KOPT-K1 (cell line): ENCODE data around the gene RNASEH2B.

ENCODE experiments used
- H3K27ac ChIP-seq: fragments of 200-600 bp; sonication (generic); 2 replicates; pipeline ENCODE4 v1.5.1; 2016; ENCODE audit warnings: antibody characterized with exemption, mild to moderate bottlenecking, low read depth, low read length; ENCODE audit not compliant: poor library complexity, severe bottlenecking
- H3K36me3 ChIP-seq: fragments of 200-600 bp; sonication (generic); 2 replicates; pipeline ENCODE4 v1.5.1; 2017; ENCODE audit warnings: antibody characterized with exemption, mild to moderate bottlenecking, low read length, moderate library complexity; ENCODE audit not compliant: insufficient read depth
- H3K9me3 ChIP-seq: fragments of 200-600 bp; sonication (generic); 2 replicates; pipeline ENCODE4 v1.5.1; 2017; ENCODE audit warnings: antibody characterized with exemption, low read length, mild to moderate bottlenecking; ENCODE audit not compliant: insufficient read depth, poor library complexity, severe bottlenecking

RNASEH2B gene

DNA sequence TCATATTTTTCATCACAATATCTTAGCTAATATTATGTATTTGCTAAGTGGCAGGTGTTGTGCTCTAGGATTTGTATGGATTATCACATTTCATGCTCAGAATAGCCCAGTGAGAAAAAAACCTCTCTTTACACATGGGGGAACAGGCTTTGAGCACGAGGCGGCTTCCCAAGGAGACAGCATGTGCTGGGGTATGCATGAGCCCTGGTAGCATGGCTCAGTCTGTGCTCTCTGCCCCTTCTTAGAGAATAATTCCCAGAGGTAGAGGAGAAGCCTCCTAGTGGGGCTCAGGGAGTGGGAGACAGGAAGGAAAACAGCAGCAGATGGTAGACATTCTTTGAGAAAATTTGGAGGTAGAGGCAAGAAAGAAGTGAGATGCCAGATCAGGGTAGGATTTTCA, 31.6 kb downstream of the RNASEH2B start:
- Histone ChIP-seq H3K9me3 (peaks cover 11% of the 10 kb centered on the region), H3K36me3 (peaks cover 96% of the 10 kb centered on the region), H3K27ac (no peak overlapping the region)

DNA sequence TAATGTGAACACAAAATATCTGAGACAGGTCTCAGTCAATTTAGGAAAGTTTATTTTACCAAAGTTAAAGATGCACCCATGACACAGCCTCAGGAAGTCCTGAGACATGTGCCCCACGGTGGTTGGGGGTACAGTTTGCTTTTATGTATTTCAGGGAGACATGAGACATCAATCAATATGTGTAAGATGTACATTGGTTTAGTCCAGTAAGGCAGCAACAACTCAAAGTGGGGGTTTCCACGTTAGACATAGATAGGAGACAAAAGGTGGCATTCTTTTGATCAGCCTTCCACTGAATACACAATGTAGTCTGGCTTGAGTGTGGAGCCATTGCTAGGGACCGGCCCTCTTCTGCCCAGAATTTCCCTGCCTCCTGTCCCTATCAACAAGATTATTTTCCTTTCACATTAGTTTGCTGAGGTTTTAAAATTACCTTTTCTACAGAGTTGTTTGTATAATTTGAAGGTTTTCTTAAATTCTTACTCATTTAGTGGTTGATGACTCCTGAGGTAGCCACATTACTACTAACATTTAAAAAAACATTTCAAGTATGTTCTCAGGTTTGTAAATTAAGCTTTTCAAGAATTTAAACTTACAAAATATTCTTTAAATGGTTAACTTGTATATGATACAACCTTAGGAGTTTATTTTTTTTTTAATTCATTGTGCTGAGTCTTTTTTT, 33.2 kb downstream of the RNASEH2B start:
- no peak overlapping the region for H3K27ac ChIP-seq
- H3K9me3 ChIP-seq: peaks cover 2% of the 10 kb centered on the region
- peaks cover 96% of the 10 kb centered on the region for H3K36me3 ChIP-seq

DNA sequence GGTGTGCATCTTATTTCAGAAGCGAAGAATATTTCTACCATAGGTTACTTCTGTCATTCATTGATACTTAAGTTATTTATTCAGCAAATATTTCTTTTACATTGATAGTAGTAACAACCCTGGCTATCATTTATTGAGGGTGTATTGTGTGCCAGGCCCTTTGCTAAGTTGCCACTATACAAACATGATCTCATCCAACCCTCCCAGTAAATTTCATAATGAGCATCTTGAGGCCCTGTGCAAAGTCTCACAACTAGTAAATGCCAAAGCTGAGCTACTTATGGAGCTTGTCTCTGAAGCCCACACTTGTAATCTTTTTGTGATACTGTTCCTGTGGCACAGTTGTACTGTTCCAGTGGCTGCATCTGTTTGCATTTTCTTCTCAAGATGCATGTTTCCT, 36.1 kb downstream of the RNASEH2B start:
- H3K9me3 ChIP-seq: no peaks in the 10 kb centered on the region
- H3K36me3 ChIP-seq: peaks cover 100% of the 10 kb centered on the region
- H3K27ac ChIP-seq: no peak overlapping the region

DNA sequence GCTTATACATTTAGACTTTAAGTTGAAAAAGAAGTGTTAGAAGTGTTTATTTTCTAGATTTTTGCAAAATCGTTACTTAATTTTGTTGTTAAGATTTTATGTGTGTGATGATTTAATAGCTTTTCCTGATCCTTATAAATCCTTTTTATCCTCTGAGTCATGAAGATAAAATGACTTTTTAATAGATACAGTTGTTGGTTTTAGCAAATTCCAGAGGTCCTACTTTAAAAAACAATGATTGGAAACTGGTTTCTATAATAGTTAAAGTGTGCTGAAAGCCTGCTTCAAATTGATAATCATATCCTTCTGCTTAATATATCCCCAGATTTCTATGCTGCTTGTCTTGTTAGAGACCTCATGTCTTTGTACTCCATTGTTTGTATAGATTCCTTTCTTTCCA, 39.0 kb downstream of the RNASEH2B start:
- Histone ChIP-seq H3K27ac (no peak overlapping the region), H3K9me3 (no peaks in the 10 kb centered on the region), H3K36me3 (peaks cover 100% of the 10 kb centered on the region)

DNA sequence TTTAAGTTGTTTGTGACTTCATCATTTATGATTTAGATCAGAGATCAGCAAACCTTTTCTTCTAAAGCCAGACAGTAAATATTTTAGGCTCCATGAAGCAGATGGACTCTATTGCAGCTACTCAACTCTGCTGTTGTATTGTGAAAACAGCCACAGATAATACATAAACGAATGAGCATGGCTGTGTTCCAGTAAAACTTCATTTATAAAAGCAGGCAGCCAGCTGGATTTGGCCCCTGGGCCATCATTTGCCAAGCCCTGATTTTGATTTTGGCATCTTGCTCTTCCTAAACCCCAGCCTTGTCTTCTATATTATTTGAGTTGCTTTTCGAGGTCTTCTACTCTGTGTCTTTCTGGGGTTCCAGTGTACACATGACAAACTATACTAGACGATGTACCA, 41.3 kb downstream of the RNASEH2B start:
- no peaks in the 10 kb centered on the region for H3K9me3 ChIP-seq
- H3K36me3 ChIP-seq: peaks cover 100% of the 10 kb centered on the region

DNA sequence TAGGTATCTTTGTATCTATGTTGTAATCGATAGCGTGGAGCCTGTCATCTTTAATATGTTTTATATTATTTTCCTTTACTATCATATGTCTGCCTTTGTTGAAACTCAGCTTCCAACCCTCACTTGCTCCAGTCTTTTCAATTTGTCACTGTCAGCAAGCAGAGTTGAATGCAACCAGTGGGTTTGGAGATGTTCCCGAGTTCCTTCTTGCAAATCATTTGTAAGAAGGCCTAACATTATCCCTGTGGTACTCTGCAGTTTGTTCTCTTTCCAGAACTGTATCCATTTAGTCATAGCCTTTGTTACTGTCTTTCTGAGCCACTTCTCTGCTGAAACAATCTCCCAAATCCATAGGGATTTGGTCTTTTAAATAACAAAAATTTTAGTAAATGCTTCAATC, 41.8 kb downstream of the RNASEH2B start:
- Histone ChIP-seq H3K27ac (no peak overlapping the region), H3K9me3 (no peaks in the 10 kb centered on the region), H3K36me3 (peaks cover 100% of the 10 kb centered on the region)

More for the DNA sequence above, 41.3 kb downstream of the RNASEH2B start:
- no peak overlapping the region for H3K27ac ChIP-seq

DNA sequence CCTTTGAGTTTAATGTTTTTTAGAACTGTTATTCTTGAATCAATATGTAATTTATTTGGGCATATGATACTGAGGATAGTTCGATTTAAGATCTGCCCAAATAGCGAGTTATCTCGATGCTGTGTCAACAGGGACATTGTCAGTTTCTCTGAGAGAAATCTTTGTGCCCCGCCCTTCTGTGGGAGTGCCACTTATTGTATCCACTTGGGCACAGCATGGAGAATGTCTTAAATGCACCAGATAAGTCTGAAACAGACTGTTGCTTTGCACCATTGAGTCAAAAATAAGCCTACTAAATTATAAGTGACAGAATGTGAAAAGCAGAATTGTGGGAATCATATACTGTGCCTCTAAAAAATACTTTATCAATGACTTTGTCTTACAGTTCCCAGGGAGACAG, 45.6 kb downstream of the RNASEH2B start:
- H3K27ac ChIP-seq: no peak overlapping the region
- peaks cover 97% of the 10 kb centered on the region for H3K36me3 ChIP-seq
- H3K9me3 ChIP-seq: no peaks in the 10 kb centered on the region

DNA sequence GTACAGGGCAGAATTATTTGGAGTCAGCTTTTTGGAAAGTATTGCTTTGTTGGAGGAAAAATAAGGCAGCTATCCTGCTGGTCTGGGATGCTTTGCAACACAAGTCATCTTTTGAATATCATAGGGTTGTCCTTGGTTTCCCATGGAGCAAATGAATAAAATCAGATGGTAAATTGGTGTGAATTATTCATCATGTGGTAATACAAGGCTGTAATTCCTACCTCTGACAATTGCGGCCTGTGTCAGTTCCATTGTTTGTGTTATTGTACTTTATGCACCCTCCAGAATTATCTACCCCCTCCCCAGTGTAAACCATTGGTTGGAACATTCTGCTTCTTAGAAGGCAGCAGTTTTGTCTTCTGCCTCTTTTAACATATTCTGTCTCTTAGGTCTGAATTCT, 46.2 kb downstream of the RNASEH2B start:
- H3K36me3 ChIP-seq: peaks cover 97% of the 10 kb centered on the region
- no peak overlapping the region for H3K27ac ChIP-seq
- no peaks in the 10 kb centered on the region for H3K9me3 ChIP-seq

DNA sequence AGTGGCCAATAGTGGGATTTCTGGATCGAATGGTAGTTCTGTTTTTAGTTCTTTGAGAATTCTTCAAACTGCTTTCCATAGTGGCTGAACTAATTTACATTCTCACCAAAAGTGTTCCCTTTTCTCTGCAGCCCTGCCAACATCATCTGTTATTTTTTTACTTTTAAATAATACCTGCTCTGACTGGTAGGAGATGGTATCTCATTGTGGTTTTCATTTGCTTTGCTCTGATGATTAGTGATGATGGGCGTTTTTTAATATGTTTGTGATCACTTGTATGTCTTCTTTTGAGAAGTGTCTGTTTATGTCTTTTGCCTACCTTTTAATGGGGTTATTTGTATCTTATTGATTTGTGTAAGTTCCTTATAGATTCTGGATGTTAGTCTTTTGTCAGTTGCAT, 48.0 kb downstream of the RNASEH2B start:
- H3K9me3 ChIP-seq: no peaks in the 10 kb centered on the region
- no peak overlapping the region for H3K27ac ChIP-seq
- H3K36me3 ChIP-seq: peaks cover 97% of the 10 kb centered on the region

DNA sequence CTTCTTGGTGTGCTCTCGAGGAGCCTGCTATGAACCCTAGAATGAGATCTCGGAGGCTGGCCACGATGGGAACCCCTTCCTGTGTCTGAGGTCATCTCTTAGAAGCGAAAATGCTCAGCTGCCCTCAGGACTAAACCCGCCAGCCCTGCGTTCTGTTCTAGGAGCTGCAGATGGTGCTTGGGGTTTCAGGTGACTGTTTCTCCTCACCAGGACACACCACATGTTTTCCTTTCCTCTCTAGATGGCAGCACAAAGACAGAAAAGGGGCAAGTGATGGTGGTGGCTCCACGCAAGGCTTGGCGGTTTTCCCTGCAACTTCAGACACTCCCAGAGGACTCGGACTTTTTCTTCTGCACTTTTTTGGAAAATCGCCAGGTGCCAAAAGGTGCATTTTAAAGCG, 60.1 kb downstream of the RNASEH2B start:
- Histone ChIP-seq H3K9me3 (no peaks in the 10 kb centered on the region), H3K27ac (no peak overlapping the region), H3K36me3 (peaks cover 100% of the 10 kb centered on the region)

DNA sequence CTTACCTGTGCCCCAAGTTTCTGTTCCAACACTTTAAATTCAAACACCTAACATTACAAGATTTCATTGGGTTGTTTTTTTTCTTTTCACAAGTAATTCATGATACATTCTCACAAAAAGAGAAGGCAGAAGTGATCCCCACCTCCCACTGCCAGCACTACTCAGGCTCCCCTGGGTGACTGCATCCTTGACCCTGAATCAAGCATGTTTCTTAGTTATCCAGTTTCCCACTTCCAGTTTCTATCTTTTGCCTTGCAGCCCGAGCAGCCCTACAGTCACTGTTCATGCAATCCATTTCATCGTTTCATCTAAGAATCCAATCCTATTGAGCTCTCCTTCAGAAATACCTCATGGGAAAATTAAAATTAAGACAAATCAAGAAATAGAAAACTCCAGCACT, 61.4 kb downstream of the RNASEH2B start:
- Histone ChIP-seq H3K9me3 (no peaks in the 10 kb centered on the region), H3K27ac (no peak overlapping the region), H3K36me3 (peaks cover 100% of the 10 kb centered on the region)

DNA sequence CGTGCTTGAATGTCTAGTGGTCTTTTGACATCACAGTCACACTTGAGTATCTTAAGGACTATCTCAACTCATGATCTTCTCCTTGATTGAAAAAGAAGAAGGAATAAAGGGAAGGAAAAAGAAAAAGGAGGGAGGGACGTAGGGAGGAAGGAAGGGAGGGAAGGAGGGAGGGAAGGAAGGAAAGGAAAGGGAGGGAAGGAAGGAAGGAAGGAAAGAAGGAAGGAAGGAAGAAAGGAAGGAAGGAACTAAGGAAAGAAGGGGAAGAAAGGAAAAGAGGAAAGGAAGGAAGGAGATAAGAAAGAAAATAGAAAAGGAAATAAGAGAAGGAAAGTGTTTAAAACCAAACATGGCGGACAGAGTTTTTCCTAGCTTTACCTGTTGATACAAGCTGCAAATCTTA, 64.7 kb downstream of the RNASEH2B start:
- H3K27ac ChIP-seq: no peak overlapping the region
- peaks cover 92% of the 10 kb centered on the region for H3K36me3 ChIP-seq
- H3K9me3 ChIP-seq: no peaks in the 10 kb centered on the region

DNA sequence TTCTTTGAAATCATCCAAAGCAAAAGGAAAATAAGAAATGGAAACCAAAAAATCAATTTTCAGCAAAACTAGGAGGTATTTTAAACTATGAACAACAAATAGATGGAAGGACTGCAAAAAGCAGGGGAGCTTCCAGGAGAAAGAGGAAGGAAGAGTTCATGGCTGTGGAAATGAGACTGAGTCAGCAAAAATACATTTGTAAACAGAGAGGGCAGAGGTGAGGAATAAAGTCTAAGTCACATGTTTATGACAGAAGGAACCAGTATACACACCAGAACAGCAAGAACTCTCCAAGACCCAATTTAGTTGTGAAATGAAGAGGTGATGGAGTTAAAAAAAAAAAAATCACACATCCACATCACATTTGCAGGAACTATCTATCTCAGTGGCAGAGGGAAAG, 69.6 kb downstream of the RNASEH2B start:
- H3K9me3 ChIP-seq: peaks cover 14% of the 10 kb centered on the region
- H3K27ac ChIP-seq: no peak overlapping the region
- peaks cover 56% of the 10 kb centered on the region for H3K36me3 ChIP-seq

DNA sequence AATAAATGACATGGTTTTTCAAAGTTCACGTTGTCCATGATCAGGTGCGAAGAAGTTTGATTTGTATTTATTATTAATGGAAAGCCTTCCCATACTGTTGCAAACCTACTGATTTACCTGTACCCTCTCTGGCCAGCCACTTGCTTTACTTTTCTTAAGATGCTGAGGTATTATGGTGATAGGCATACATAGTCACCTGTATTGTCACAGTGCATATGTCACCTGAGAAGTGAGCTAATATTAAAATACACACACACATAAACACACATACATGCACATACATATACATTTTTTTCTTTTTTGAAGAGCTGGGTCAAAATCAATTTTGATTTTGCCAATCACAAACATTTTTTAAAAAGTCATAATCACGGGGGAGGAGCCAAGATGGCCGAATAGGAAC, 72.1 kb downstream of the RNASEH2B start:
- H3K9me3 ChIP-seq: peaks cover 14% of the 10 kb centered on the region

DNA sequence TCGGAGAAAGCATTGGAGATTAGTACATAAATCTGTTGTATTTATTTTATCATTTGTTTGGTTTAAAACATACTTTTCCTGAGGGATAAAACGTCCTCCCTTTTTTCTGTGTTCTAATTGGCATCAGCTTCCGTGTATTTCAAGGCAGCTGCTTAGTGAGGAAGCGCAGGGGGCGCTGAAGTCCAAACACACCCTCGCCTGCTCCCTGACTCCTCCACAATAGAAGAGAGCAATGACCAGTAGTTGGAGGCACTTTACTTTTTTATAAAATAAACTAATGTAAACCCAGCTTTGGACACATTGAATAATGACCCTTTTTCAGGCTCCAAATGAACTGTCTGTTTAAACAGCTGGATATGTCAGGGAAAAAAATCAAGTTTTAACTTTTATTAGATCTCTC, 79.9 kb downstream of the RNASEH2B start:
- H3K27ac ChIP-seq: no peak overlapping the region
- H3K36me3 ChIP-seq: no peaks in the 10 kb centered on the region
- H3K9me3 ChIP-seq: no peaks in the 10 kb centered on the region

More for the DNA sequence above, 72.1 kb downstream of the RNASEH2B start:
- H3K27ac ChIP-seq: no peak overlapping the region
- H3K36me3 ChIP-seq: peaks cover 31% of the 10 kb centered on the region

DNA sequence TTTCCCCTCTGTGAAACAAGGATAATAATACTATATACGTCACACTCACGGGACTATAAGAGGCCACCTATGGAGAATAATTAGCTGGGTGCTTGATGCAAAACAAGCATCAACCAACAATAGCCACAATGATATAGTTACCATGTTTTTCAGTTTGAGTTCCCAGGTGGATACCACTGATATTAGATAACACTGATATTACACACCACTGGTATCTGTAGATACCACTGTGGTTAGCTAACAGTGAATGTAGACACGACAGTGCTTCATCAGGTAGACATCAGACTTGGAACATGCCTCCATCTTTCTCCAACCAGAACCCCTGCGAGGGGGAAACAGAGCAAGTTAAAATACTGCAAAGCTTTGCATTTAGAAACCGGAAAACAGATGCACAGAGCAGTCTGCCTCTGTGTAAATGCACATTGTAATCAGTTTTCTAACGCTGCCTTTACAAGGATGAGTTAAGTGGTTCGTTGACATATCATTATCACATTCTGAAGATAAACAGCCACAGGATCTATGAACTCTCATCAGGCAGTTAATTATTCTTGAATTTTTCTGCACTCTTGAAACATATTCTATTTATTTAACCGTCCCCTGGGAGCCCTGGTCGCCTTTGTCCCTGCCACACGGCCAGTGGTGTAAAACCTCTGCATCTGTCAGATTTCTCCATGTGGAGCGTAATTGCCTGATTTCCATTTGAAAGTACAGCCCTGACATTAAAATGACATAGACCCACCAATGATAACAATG, 80.7 kb downstream of the RNASEH2B start:
- Histone ChIP-seq H3K27ac (peak overlapping the region; percentile 80), H3K9me3 (no peaks in the 10 kb centered on the region)

More for the DNA sequence above, 80.7 kb downstream of the RNASEH2B start:
- H3K36me3 ChIP-seq: no peaks in the 10 kb centered on the region
